ENCODE measurements around the gene ACVRL1. TPM values are rescaled to one million over a fixed set of nuclear protein-coding genes. Genes with fewer than 3 reads are reported as not detected.
A peak's percentile ranks its signal among the peaks of the same experiment; 100 is the strongest.

ACVRL1 gene
- polyA plus RNA-seq (2012; ENCODE audit: insufficient read depth, insufficient read length, low read depth): 68.1 TPM

GRCh38 chr12:51907083-51907855, at the start of gene ACVRL1:
ACVRL1 (plus strand) TSS chr12:51907504; CDS start chr12:51912475, 4,971 bp downstream.
- no peak for DNase-seq
- H3K36me3 ChIP-seq: no peaks in the 10 kb centered on the region
- no peak for TF ChIP-seq CTCF (IDR thresholded peaks at IDR 0.05; ENCODE audit: low read depth, low read length)
- no peaks in the 10 kb centered on the region for H3K27me3 ChIP-seq
- H3K9me3 ChIP-seq: no peaks in the 10 kb centered on the region
- no peak within 1 kb of the TSS; the same call in 1 of the 2 replicates for H3K4me3 ChIP-seq (ENCODE audit: low read depth, low read length)
- peaks cover 49% of the 10 kb centered on the region for H3K4me1 ChIP-seq

- H3K9me3 ChIP-seq: no peaks in the 10 kb centered on the region
- no peak for TF ChIP-seq CTCF (IDR thresholded peaks at IDR 0.05; ENCODE audit: low read depth, low read length)
- no peak for DNase-seq
These were observed 46.3 kb upstream of the ACVRL1 start for GRCh38 chr12:51860986-51861385.

GRCh38 chr12:51862947-51863346, 44.4 kb upstream of the ACVRL1 start:
- Histone ChIP-seq H3K4me3 (ENCODE audit: low read depth, low read length) (no peak overlapping the region), H3K36me3 (no peaks in the 10 kb centered on the region), H3K4me1 (peaks cover 1% of the 10 kb centered on the region), H3K27me3 (no peaks in the 10 kb centered on the region), H3K9me3 (no peaks in the 10 kb centered on the region)
- TF ChIP-seq CTCF (IDR thresholded peaks at IDR 0.05; ENCODE audit: low read depth, low read length): no peak
- no peak for DNase-seq

More at GRCh38 chr12:51860986-51861385, 46.3 kb upstream of the ACVRL1 start:
- no peaks in the 10 kb centered on the region for H3K36me3 ChIP-seq
- H3K27me3 ChIP-seq: no peaks in the 10 kb centered on the region
- no peak overlapping the region for H3K4me3 ChIP-seq (ENCODE audit: low read depth, low read length)
- no peaks in the 10 kb centered on the region for H3K4me1 ChIP-seq

GRCh38 chr12:51863363-51863932, 43.9 kb upstream of the ACVRL1 start:
- Histone ChIP-seq H3K36me3 (no peaks in the 10 kb centered on the region), H3K27me3 (no peaks in the 10 kb centered on the region), H3K4me3 (ENCODE audit: low read depth, low read length) (peak overlapping the region; percentile 60), H3K4me1 (peaks cover 6% of the 10 kb centered on the region), H3K9me3 (no peaks in the 10 kb centered on the region)
- no peak for DNase-seq
- no peak for TF ChIP-seq CTCF (IDR thresholded peaks at IDR 0.05; ENCODE audit: low read depth, low read length)

GRCh38 chr12:51863933-51864832, 43.1 kb upstream of the ACVRL1 start:
- peak overlapping the region; percentile 60 for H3K4me3 ChIP-seq (ENCODE audit: low read depth, low read length)
- no peak for TF ChIP-seq CTCF (IDR thresholded peaks at IDR 0.05; ENCODE audit: low read depth, low read length)
- DNase-seq: peak; percentile 79
- no peaks in the 10 kb centered on the region for H3K27me3 ChIP-seq
- no peaks in the 10 kb centered on the region for H3K36me3 ChIP-seq
- peaks cover 10% of the 10 kb centered on the region for H3K4me1 ChIP-seq
- no peaks in the 10 kb centered on the region for H3K9me3 ChIP-seq
